ENCODE data around the gene AGMAT.

The AGMAT gene

GRCh38 chr1:15525050-15526020 is 59.5 kb downstream of the AGMAT start:
- no peak for TF ChIP-seq TAF1 (IDR thresholded peaks at IDR 0.05; ENCODE audit: borderline replicate concordance, insufficient read depth, low read length)
- TF ChIP-seq, protein P1, sequence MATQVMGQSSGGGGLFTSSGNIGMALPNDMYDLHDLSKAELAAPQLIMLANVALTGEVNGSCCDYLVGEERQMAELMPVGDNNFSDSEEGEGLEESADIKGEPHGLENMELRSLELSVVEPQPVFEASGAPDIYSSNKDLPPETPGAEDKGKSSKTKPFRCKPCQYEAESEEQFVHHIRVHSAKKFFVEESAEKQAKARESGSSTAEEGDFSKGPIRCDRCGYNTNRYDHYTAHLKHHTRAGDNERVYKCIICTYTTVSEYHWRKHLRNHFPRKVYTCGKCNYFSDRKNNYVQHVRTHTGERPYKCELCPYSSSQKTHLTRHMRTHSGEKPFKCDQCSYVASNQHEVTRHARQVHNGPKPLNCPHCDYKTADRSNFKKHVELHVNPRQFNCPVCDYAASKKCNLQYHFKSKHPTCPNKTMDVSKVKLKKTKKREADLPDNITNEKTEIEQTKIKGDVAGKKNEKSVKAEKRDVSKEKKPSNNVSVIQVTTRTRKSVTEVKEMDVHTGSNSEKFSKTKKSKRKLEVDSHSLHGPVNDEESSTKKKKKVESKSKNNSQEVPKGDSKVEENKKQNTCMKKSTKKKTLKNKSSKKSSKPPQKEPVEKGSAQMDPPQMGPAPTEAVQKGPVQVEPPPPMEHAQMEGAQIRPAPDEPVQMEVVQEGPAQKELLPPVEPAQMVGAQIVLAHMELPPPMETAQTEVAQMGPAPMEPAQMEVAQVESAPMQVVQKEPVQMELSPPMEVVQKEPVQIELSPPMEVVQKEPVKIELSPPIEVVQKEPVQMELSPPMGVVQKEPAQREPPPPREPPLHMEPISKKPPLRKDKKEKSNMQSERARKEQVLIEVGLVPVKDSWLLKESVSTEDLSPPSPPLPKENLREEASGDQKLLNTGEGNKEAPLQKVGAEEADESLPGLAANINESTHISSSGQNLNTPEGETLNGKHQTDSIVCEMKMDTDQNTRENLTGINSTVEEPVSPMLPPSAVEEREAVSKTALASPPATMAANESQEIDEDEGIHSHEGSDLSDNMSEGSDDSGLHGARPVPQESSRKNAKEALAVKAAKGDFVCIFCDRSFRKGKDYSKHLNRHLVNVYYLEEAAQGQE (IDR thresholded peaks at IDR 0.05; ENCODE audit: insufficient read depth in 1 of 2, low read depth in 2 of 2, low read length in 2 of 2), result no peak
- TF ChIP-seq FOXP2 (optimal IDR thresholded peaks at IDR 0.05; ENCODE audit: borderline replicate concordance, extremely low read depth, extremely low read length, insufficient read depth), result peak; percentile 2

GRCh38 chr1:15524283-15525049 is 60.4 kb downstream of the AGMAT start:
- TF ChIP-seq FOXP2 (optimal IDR thresholded peaks at IDR 0.05; ENCODE audit: borderline replicate concordance, extremely low read depth, extremely low read length, insufficient read depth) (peak; percentile 47), POLR2AphosphoS5 (IDR thresholded peaks at IDR 0.05; ENCODE audit: low read depth, low read length) (no peak)

DNA sequence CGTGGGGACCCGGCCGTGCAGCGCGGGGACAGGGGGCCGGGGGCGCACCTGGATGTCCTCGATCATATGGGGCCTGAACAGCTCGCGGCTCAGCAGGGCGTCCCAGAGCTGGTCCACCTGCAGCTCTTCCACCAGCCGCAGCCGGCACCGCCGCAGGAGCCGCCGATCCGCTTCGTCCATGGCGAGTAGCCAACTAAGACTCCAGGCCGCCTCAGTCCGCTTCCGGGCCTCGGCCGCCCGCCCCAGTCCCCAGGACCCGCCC is 60.9 kb downstream of the AGMAT start, which contains the start of gene CASP9:
TSS of gene CASP9 (minus strand) at position 195 of the 262 bp plus-strand sequence. CDS start at position 180, 15 bp downstream.
- TF ChIP-seq, protein P1 (IDR thresholded peaks at IDR 0.05; ENCODE audit: insufficient read depth in 1 of 2, low read depth in 2 of 2, low read length in 2 of 2), result no peak
- no peak for TF ChIP-seq TAF1 (IDR thresholded peaks at IDR 0.05; ENCODE audit: borderline replicate concordance, insufficient read depth, low read length)
- no peak for TF ChIP-seq SIN3A (IDR thresholded peaks at IDR 0.05; ENCODE audit: borderline replicate concordance, insufficient read depth, low read length)

GRCh38 chr1:15523104-15524020 is 61.5 kb downstream of the AGMAT start:
- no peak for TF ChIP-seq TAF1 (IDR thresholded peaks at IDR 0.05; ENCODE audit: borderline replicate concordance, insufficient read depth, low read length)
- no peak for TF ChIP-seq POLR2AphosphoS5 (IDR thresholded peaks at IDR 0.05; ENCODE audit: low read depth, low read length)
- TF ChIP-seq, protein P1 (IDR thresholded peaks at IDR 0.05; ENCODE audit: insufficient read depth in 1 of 2, low read depth in 2 of 2, low read length in 2 of 2), result no peak
- TF ChIP-seq FOXP2 (optimal IDR thresholded peaks at IDR 0.05; ENCODE audit: borderline replicate concordance, extremely low read depth, extremely low read length, insufficient read depth), result no peak
- no peak for TF ChIP-seq SIN3A (IDR thresholded peaks at IDR 0.05; ENCODE audit: borderline replicate concordance, insufficient read depth, low read length)

GRCh38 chr1:15522551-15522950 is 62.3 kb downstream of the AGMAT start:
- TF ChIP-seq TAF1 (IDR thresholded peaks at IDR 0.05; ENCODE audit: borderline replicate concordance, insufficient read depth, low read length), result no peak
- TF ChIP-seq, protein P1 (IDR thresholded peaks at IDR 0.05; ENCODE audit: insufficient read depth in 1 of 2, low read depth in 2 of 2, low read length in 2 of 2), result no peak
